ENCODE results near the gene PRDX3. TPM values are rescaled to one million over a fixed set of nuclear protein-coding genes. Genes with fewer than 3 reads are reported as not detected.
A peak's percentile ranks its signal among the peaks of the same experiment; 100 is the strongest.

PRDX3 gene
- total and polyA plus RNA-seq, 4 donors = 176 to 307 (median 258) TPM

DNA sequence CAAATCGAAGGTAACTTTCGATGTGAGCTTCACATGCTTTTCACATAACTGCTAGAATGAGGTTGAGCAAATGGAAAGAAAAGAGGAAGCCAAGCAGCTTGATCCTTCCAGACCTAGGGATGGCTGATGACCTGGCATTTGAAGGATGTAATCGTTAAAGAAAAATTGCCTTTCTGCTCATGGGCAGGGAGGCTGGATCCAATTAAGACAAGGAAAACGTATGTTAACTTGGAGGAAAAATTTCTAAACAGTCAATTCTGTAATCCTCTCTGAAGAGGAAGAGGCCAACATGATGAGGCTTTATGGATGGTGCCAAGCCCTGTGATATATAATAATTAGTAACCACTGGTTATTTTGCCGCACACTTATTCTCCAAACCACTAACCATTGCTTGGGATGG is 41.3 kb upstream of the PRDX3 start (continued):
- TF ChIP-seq, protein P1, sequence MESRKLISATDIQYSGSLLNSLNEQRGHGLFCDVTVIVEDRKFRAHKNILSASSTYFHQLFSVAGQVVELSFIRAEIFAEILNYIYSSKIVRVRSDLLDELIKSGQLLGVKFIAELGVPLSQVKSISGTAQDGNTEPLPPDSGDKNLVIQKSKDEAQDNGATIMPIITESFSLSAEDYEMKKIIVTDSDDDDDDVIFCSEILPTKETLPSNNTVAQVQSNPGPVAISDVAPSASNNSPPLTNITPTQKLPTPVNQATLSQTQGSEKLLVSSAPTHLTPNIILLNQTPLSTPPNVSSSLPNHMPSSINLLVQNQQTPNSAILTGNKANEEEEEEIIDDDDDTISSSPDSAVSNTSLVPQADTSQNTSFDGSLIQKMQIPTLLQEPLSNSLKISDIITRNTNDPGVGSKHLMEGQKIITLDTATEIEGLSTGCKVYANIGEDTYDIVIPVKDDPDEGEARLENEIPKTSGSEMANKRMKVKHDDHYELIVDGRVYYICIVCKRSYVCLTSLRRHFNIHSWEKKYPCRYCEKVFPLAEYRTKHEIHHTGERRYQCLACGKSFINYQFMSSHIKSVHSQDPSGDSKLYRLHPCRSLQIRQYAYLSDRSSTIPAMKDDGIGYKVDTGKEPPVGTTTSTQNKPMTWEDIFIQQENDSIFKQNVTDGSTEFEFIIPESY (IDR thresholded peaks at IDR 0.05) = no peak
- no peak for TF ChIP-seq RAD21 (IDR thresholded peaks at IDR 0.05)

DNA sequence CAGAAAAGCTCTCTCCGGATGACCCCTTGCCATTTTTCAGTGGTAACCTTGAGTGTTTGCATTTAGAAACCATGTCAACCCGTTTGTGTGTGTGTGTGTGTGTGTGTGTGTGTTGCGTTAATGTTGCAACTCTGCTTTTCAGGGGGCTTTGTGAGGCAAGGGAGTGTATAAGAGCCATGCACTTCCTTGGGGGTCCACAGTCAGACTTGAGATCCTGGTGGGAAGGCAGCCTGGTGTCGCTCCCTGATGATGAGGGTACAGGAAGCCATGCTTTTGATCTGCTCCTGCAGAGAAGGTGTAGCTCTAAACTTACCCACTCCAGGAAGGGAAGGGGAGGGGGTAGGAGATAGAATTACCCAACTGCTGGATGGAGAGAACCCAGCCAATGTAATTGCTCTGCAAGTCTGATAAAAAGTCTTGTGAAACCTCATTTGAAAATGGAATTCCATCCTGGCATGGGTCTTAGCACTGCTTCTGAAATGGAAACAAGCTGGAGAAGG is 39.4 kb upstream of the PRDX3 start:
- H3K27ac ChIP-seq (ENCODE audit: low read depth in 1 of 2, low read length in 2 of 2) = peak overlapping the region in 1 of 2 donors; percentile 32

DNA sequence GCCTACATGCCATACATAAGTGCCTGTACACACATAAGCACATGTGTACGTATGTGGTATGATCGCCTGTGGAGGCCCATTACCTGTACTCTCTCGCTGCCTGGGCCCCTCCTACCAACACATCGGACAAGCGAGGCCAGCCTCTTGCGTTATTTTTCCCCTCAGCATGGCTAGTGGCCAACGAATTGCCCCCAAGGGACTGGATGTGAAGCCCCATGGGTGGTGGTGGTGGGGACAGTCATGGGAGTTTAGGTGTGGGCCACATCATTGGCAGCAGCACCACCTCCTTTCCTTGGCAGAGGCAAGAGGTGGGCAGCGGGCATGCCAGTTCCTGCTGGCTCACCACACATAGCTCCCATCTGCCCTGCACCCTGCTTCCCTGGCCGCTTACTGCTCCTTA is 38.8 kb upstream of the PRDX3 start:
- Histone ChIP-seq H3K9ac (ENCODE audit: low read depth in 1 of 2, low read length in 2 of 2) (no peak overlapping the region), H3K9me3 (ENCODE audit: control insufficient read depth in 4 of 4, low read length in 3 of 4) (no peaks in the 10 kb centered on the region), H3K27ac (ENCODE audit: low read depth in 1 of 2, low read length in 2 of 2) (peak overlapping the region in 1 of 2 donors; percentile 22), H3K4me3 (ENCODE audit: low read depth in 1 of 3, low read length in 3 of 3) (no peak overlapping the region), H3K36me3 (ENCODE audit: control insufficient read depth in 4 of 4, insufficient read depth in 3 of 4, low read depth in 1 of 4, low read length in 3 of 4) (peaks cover 0 to 2% (median 0%) of the 10 kb centered on the region in 4 donors), H3K4me1 (ENCODE audit: control insufficient read depth in 4 of 4, insufficient read depth in 4 of 4, low read length in 3 of 4) (peaks cover 2 to 22% (median 14%) of the 10 kb centered on the region in 4 donors), H3K27me3 (ENCODE audit: control insufficient read depth in 4 of 4, insufficient read depth in 4 of 4, low read length in 3 of 4) (no peaks in the 10 kb centered on the region)
- 94% methylated on average over 9 of the region's 9 CpGs for WGBS
- DNase-seq (ENCODE audit: low spot score) = no peak
- TF ChIP-seq, protein P1 (IDR thresholded peaks at IDR 0.05) = no peak
- TF ChIP-seq, protein P2, sequence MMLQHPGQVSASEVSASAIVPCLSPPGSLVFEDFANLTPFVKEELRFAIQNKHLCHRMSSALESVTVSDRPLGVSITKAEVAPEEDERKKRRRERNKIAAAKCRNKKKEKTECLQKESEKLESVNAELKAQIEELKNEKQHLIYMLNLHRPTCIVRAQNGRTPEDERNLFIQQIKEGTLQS (IDR thresholded peaks at IDR 0.05) = no peak
- TF ChIP-seq, protein P3, sequence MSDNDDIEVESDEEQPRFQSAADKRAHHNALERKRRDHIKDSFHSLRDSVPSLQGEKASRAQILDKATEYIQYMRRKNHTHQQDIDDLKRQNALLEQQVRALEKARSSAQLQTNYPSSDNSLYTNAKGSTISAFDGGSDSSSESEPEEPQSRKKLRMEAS (IDR thresholded peaks at IDR 0.05) = no peak
- TF ChIP-seq FOXA1 (IDR thresholded peaks at IDR 0.05) = no peak
- no peak for TF ChIP-seq GABPA (IDR thresholded peaks at IDR 0.05 in 1 of 2, conservative IDR thresholded peaks at IDR 0.05 in 1 of 2)
- TF ChIP-seq HNF4G (IDR thresholded peaks at IDR 0.05) = no peak
- TF ChIP-seq SP1 (IDR thresholded peaks at IDR 0.05) = no peak
- no peak for TF ChIP-seq NR2F2 (IDR thresholded peaks at IDR 0.05)
- no peak for TF ChIP-seq TAF1 (conservative IDR thresholded peaks at IDR 0.05)
- TF ChIP-seq YY1 (IDR thresholded peaks at IDR 0.05) = no peak
- TF ChIP-seq RXRA (IDR thresholded peaks at IDR 0.05) = no peak
- no peak for TF ChIP-seq JUND (IDR thresholded peaks at IDR 0.05)
- TF ChIP-seq FOXA2 (IDR thresholded peaks at IDR 0.05) = no peak
- TF ChIP-seq, protein P4, sequence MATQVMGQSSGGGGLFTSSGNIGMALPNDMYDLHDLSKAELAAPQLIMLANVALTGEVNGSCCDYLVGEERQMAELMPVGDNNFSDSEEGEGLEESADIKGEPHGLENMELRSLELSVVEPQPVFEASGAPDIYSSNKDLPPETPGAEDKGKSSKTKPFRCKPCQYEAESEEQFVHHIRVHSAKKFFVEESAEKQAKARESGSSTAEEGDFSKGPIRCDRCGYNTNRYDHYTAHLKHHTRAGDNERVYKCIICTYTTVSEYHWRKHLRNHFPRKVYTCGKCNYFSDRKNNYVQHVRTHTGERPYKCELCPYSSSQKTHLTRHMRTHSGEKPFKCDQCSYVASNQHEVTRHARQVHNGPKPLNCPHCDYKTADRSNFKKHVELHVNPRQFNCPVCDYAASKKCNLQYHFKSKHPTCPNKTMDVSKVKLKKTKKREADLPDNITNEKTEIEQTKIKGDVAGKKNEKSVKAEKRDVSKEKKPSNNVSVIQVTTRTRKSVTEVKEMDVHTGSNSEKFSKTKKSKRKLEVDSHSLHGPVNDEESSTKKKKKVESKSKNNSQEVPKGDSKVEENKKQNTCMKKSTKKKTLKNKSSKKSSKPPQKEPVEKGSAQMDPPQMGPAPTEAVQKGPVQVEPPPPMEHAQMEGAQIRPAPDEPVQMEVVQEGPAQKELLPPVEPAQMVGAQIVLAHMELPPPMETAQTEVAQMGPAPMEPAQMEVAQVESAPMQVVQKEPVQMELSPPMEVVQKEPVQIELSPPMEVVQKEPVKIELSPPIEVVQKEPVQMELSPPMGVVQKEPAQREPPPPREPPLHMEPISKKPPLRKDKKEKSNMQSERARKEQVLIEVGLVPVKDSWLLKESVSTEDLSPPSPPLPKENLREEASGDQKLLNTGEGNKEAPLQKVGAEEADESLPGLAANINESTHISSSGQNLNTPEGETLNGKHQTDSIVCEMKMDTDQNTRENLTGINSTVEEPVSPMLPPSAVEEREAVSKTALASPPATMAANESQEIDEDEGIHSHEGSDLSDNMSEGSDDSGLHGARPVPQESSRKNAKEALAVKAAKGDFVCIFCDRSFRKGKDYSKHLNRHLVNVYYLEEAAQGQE (IDR thresholded peaks at IDR 0.05) = no peak
- no peak for TF ChIP-seq HNF4A (conservative IDR thresholded peaks at IDR 0.05)
- no peak for TF ChIP-seq RAD21 (IDR thresholded peaks at IDR 0.05)

More for the DNA sequence above, 39.4 kb upstream of the PRDX3 start:
- peaks cover 6 to 28% (median 20%) of the 10 kb centered on the region in 4 donors for H3K4me1 ChIP-seq (ENCODE audit: control insufficient read depth in 4 of 4, insufficient read depth in 4 of 4, low read length in 3 of 4)
- H3K4me3 ChIP-seq (ENCODE audit: low read depth in 1 of 3, low read length in 3 of 3) = no peak overlapping the region
- H3K36me3 ChIP-seq (ENCODE audit: control insufficient read depth in 4 of 4, insufficient read depth in 3 of 4, low read depth in 1 of 4, low read length in 3 of 4) = no peaks in the 10 kb centered on the region
- TF ChIP-seq EGR1 (IDR thresholded peaks at IDR 0.05; ENCODE audit: low read depth in 2 of 2) (no peak), RAD21 (IDR thresholded peaks at IDR 0.05) (peak in 1 of 2 donors; percentile 21), FOXA2 (IDR thresholded peaks at IDR 0.05) (no peak), JUND (IDR thresholded peaks at IDR 0.05) (no peak), YY1 (IDR thresholded peaks at IDR 0.05) (no peak), NR2F2 (IDR thresholded peaks at IDR 0.05) (no peak), HNF4G (IDR thresholded peaks at IDR 0.05) (no peak), TAF1 (conservative IDR thresholded peaks at IDR 0.05) (no peak)
- TF ChIP-seq, protein P5, sequence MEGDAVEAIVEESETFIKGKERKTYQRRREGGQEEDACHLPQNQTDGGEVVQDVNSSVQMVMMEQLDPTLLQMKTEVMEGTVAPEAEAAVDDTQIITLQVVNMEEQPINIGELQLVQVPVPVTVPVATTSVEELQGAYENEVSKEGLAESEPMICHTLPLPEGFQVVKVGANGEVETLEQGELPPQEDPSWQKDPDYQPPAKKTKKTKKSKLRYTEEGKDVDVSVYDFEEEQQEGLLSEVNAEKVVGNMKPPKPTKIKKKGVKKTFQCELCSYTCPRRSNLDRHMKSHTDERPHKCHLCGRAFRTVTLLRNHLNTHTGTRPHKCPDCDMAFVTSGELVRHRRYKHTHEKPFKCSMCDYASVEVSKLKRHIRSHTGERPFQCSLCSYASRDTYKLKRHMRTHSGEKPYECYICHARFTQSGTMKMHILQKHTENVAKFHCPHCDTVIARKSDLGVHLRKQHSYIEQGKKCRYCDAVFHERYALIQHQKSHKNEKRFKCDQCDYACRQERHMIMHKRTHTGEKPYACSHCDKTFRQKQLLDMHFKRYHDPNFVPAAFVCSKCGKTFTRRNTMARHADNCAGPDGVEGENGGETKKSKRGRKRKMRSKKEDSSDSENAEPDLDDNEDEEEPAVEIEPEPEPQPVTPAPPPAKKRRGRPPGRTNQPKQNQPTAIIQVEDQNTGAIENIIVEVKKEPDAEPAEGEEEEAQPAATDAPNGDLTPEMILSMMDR (IDR thresholded peaks at IDR 0.05; ENCODE audit: low read depth, low read length, missing input control) = no peak
- WGBS = 68% methylated on average over 4 of the region's 4 CpGs
- peak; percentile 43 for DNase-seq (ENCODE audit: low spot score)
- no peaks in the 10 kb centered on the region for H3K9me3 ChIP-seq (ENCODE audit: control insufficient read depth in 4 of 4, low read length in 3 of 4)
- H3K27me3 ChIP-seq (ENCODE audit: control insufficient read depth in 4 of 4, insufficient read depth in 4 of 4, low read length in 3 of 4) = no peaks in the 10 kb centered on the region
- no peak overlapping the region for H3K9ac ChIP-seq (ENCODE audit: low read depth in 1 of 2, low read length in 2 of 2)
